Adrenal gland (tissue), 5 donors: ENCODE measurements around the gene PLEK2.

ENCODE experiments used
- CTCF ChIP-seq, 6 experiments: fragments of 450-650 bp in 4 of 6; fragments of 200-600 bp in 2 of 6; sonication (generic) in 1 of 6; IDR thresholded peaks; 1 replicate in 5 of 6; 2 replicates in 1 of 6; pipeline versions ENCODE4 v1.5.1 to v1.8.0; 2016 to 2021; ENCODE audit warnings: antibody characterized with exemption in 6 of 6, mild to moderate bottlenecking in 2 of 6, moderate library complexity in 1 of 6
- POLR2A ChIP-seq, 2 donors: fragments of 450-650 bp; IDR thresholded peaks; one replicate each; pipeline ENCODE4 v1.6.1; 2017; ENCODE audit warnings: antibody characterized with exemption in 2 of 2, mild to moderate bottlenecking in 2 of 2, moderate library complexity in 1 of 2
- donor health status: DM: no; HTN: no; CAD: no.

- TF ChIP-seq CTCF (IDR thresholded peaks at IDR 0.05): no peak
- no peak for TF ChIP-seq POLR2A (IDR thresholded peaks at IDR 0.05)
Observed at GRCh38 chr14:67424539-67424938, 12.6 kb upstream of the PLEK2 start.
